SU-DHL-6 (cell line): ENCODE data around the gene CAB39.

Experiments used
- H2AFZ ChIP-seq: fragments of 200-600 bp; sonication (generic); 2 replicates; pipeline ENCODE4 v1.6.1; 2014; ENCODE audit warnings: low read depth, mild to moderate bottlenecking, moderate library complexity, mixed read lengths, antibody characterized with exemption, low read length; ENCODE audit not compliant: severe bottlenecking
- H3F3A ChIP-seq: fragments of 200-600 bp; shearing (Covaris generic); 2 replicates; pipeline ENCODE4 v1.6.0; 2016; ENCODE audit warnings: antibody characterized with exemption, mild to moderate bottlenecking; ENCODE audit not compliant: insufficient read depth
- H3K27ac ChIP-seq: fragments of 200-600 bp; sonication (generic); 2 replicates; pipeline ENCODE4 v1.5.1; 2016; ENCODE audit warnings: low read depth, mild to moderate bottlenecking, low read length, moderate library complexity, mixed read lengths
- H3K27me3 ChIP-seq: fragments of 200-600 bp; sonication (generic), shearing (Covaris generic); 2 replicates; pipeline ENCODE4 v1.6.0; 2014; ENCODE audit warnings: mild to moderate bottlenecking, low read length
- H3K36me3 ChIP-seq: fragments of 200-600 bp; sonication (generic); 2 replicates; pipeline ENCODE4 v1.6.1; 2014; ENCODE audit warnings: mild to moderate bottlenecking, low read length, mixed read lengths
- H3K4me2 ChIP-seq: fragments of 300-600, 200-600 bp; shearing (Covaris generic), sonication (generic); 2 replicates; pipeline ENCODE4 v1.6.0; 2014; ENCODE audit warnings: low read length, low read depth, mild to moderate bottlenecking; ENCODE audit not compliant: poor library complexity, severe bottlenecking
- H3K4me3 ChIP-seq: fragments of 200-600 bp; sonication (generic); 2 replicates; pipeline ENCODE4 v1.5.1; 2014; ENCODE audit warnings: antibody characterized with exemption, low read length, mild to moderate bottlenecking, mixed read lengths; ENCODE audit not compliant: insufficient read depth, poor library complexity, severe bottlenecking
- H3K79me2 ChIP-seq: fragments of 200-600 bp; sonication (generic); 2 replicates; pipeline ENCODE4 v1.6.1; 2014; ENCODE audit warnings: mild to moderate bottlenecking, low read length, moderate library complexity; ENCODE audit not compliant: insufficient read depth
- H3K9ac ChIP-seq: fragments of 200-600 bp; sonication (generic); 2 replicates; pipeline ENCODE4 v1.7.0; 2014; ENCODE audit warnings: mild to moderate bottlenecking, low read length
- H3K9me2 ChIP-seq: fragments of 200-600 bp; sonication (generic); replicated peaks from 2 replicates; pipeline ENCODE4 v1.6.1; 2014; ENCODE audit warnings: low read length; ENCODE audit not compliant: insufficient read depth
- H3K9me3 ChIP-seq: fragments of 200-600 bp; sonication (generic); 2 replicates; pipeline ENCODE4 v1.6.1; 2014; ENCODE audit warnings: low read length, mixed read lengths; ENCODE audit not compliant: insufficient read depth
- H4K20me1 ChIP-seq: fragments of 200-600 bp; sonication (generic); 2 replicates; pipeline ENCODE4 v1.6.1; 2014; ENCODE audit warnings: low read depth, mild to moderate bottlenecking, antibody characterized with exemption, low read length, moderate library complexity, mixed read lengths
- CTCF ChIP-seq: fragments of 200-600 bp; sonication (generic); IDR thresholded peaks from one replicate; pipeline ENCODE4 v1.5.1; 2017; ENCODE audit warnings: antibody characterized with exemption, mild to moderate bottlenecking, low read length, moderate library complexity; ENCODE audit not compliant: insufficient read depth, poor library complexity, severe bottlenecking
- EZH2phosphoT487 ChIP-seq: fragments of 200-600 bp; sonication (generic), shearing (Covaris generic); conservative IDR thresholded peaks from 2 replicates; pipeline ENCODE4 v1.6.1; 2018; ENCODE audit warnings: mild to moderate bottlenecking, antibody characterized with exemption, low read length, moderate library complexity, mixed read lengths

The CAB39 gene

DNA sequence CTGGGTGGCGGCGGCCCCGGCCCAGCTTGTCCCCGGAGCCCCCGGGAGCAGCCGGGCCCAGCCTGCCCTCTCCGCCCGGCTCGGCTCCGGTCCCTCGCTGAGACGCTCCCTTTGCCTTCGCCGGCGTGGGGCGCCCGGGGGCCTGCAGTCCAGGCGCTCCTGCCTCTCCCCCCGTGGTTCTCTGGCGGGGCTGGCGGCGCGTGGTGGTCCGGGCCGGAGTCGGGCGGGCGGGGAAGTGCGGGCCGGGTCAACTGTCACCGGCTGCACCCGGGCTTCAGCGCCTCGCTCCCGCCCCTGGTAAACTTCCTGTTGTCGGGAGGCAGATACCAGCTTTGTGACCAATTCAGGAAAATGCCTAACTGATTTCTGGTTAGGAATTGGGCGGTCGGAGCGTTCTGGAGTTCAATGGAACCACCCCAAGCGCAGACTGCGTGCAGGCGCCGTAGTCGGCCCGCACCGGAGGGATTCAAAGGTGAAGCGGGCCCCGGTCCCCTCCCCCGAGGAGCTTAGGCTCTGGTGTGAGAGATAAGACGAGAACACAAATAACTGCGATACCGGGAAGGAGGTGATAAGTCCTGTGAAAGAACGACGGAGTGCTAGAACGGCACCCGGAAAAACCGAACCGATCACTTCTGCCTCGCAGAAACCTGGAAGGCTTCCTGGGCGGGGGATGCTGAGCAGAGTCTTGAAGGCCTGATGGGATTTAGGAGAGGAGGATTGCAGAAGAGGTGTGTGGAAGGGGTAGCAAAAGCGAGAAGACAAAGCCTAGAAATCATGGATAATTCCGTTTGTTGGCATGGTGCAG is 891 bp downstream of the CAB39 start:
- H3K9me3 ChIP-seq = no peaks in the 10 kb centered on the region
- peak overlapping the region; percentile 94 for H3K4me3 ChIP-seq
- H4K20me1 ChIP-seq = peaks cover 16% of the 10 kb centered on the region
- H3K9me2 ChIP-seq = no peaks in the 10 kb centered on the region
- peak overlapping the region; percentile 85 for H3K9ac ChIP-seq
- H3K27me3 ChIP-seq = no peaks in the 10 kb centered on the region
- H2AFZ ChIP-seq = no peak overlapping the region
- peak overlapping the region; percentile 98 for H3K4me2 ChIP-seq
- no peaks in the 10 kb centered on the region for H3K36me3 ChIP-seq
- TF ChIP-seq EZH2phosphoT487 (no peak), CTCF (no peak)
- peak overlapping the region; percentile 61 for H3K27ac ChIP-seq
- peaks cover 15% of the 10 kb centered on the region for H3F3A ChIP-seq
- H3K79me2 ChIP-seq = peaks cover 56% of the 10 kb centered on the region

DNA sequence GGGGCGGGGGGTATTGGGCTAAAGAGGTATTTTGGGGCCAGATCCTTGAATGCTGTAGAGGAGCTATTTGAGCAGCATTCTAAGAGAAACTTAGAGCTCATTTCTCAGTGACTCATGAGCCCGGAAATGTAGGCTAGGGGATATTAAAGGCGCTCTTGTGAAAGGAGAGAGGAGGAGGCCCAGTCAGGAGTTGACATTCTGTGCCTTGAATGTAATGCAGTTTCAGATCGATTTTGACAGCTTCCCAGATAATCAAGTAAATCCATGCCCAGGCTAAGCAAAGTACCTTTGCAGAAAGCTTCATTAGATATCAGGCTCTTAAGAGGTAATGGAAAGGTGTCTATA is 1.5 kb downstream of the CAB39 start:
- H3K27me3 ChIP-seq = no peaks in the 10 kb centered on the region
- H4K20me1 ChIP-seq = peaks cover 16% of the 10 kb centered on the region
- no peak for TF ChIP-seq EZH2phosphoT487
- no peak for TF ChIP-seq CTCF
- H3K27ac ChIP-seq = peak overlapping the region; percentile 61
- H3K79me2 ChIP-seq = peaks cover 62% of the 10 kb centered on the region
- H3K4me3 ChIP-seq = peak overlapping the region; percentile 94
- peak overlapping the region; percentile 85 for H3K9ac ChIP-seq
- no peak overlapping the region for H2AFZ ChIP-seq
- peak overlapping the region; percentile 98 for H3K4me2 ChIP-seq
- H3K9me2 ChIP-seq = no peaks in the 10 kb centered on the region
- H3F3A ChIP-seq = peaks cover 17% of the 10 kb centered on the region
- H3K36me3 ChIP-seq = no peaks in the 10 kb centered on the region
- no peaks in the 10 kb centered on the region for H3K9me3 ChIP-seq

DNA sequence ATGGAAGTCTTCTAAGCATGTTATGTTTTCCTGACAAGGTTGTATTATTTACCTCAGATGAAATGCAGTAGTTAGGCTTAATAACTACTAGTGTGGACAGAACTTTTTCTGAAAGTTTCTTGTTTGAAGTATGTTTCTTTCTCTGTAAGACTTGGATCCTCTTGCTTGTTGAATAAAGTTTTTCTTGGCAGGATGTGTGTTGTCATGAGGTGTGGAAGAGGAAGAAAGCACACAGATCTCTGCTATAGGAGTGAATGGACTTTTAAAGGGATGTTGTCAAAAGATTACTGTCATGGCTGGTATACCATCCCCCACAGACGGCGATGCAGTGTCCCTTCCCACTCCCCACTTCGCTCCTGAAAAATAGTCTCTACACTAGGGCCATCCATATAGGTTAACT is 2.6 kb downstream of the CAB39 start:
- H3K9me2 ChIP-seq = no peaks in the 10 kb centered on the region
- H3K9ac ChIP-seq = peak overlapping the region; percentile 85; the same call in 1 of the 2 replicates
- H3K4me3 ChIP-seq = peak overlapping the region; percentile 94
- no peaks in the 10 kb centered on the region for H3K9me3 ChIP-seq
- H3K36me3 ChIP-seq = no peaks in the 10 kb centered on the region
- no peak overlapping the region for H3K27ac ChIP-seq
- peaks cover 21% of the 10 kb centered on the region for H3F3A ChIP-seq
- peak overlapping the region; percentile 98 for H3K4me2 ChIP-seq
- peaks cover 73% of the 10 kb centered on the region for H3K79me2 ChIP-seq
- no peaks in the 10 kb centered on the region for H3K27me3 ChIP-seq
- peaks cover 16% of the 10 kb centered on the region for H4K20me1 ChIP-seq
- TF ChIP-seq CTCF = no peak
- no peak for TF ChIP-seq EZH2phosphoT487
- no peak overlapping the region for H2AFZ ChIP-seq
